ENCODE measurements around the gene IQCF6. TPM values are rescaled to one million over a fixed set of nuclear protein-coding genes. Genes with fewer than 3 reads are reported as not detected.

The IQCF6 gene
- total RNA-seq, 1 donor from 2014 or later = not detected

GRCh38 chr3:51816723-51817122 is 37.7 kb upstream of the IQCF6 start:
- peaks cover 5% of the 10 kb centered on the region for H3K9me3 Mint-ChIP-seq (ENCODE audit: unreplicated experiment)
- H3K4me1 Mint-ChIP-seq (ENCODE audit: low read depth, unreplicated experiment) = no peaks in the 10 kb centered on the region
- H3K27me3 Mint-ChIP-seq (ENCODE audit: unreplicated experiment) = no peaks in the 10 kb centered on the region
- no peak for DNase-seq
- TF ChIP-seq CTCF (IDR thresholded peaks at IDR 0.05; ENCODE audit: partially characterized antibody, unreplicated experiment) = no peak
- peaks cover 8% of the 10 kb centered on the region for H3K36me3 Mint-ChIP-seq (ENCODE audit: unreplicated experiment)
- no peak overlapping the region for H3K27ac Mint-ChIP-seq (ENCODE audit: unreplicated experiment)
- H3K4me3 Mint-ChIP-seq (ENCODE audit: unreplicated experiment) = no peak overlapping the region

GRCh38 chr3:51815614-51816013 is 36.6 kb upstream of the IQCF6 start:
- peaks cover 5% of the 10 kb centered on the region for H3K9me3 Mint-ChIP-seq (ENCODE audit: unreplicated experiment)
- TF ChIP-seq CTCF (IDR thresholded peaks at IDR 0.05; ENCODE audit: partially characterized antibody, unreplicated experiment) = no peak
- no peaks in the 10 kb centered on the region for H3K4me1 Mint-ChIP-seq (ENCODE audit: low read depth, unreplicated experiment)
- H3K27ac Mint-ChIP-seq (ENCODE audit: unreplicated experiment) = no peak overlapping the region
- H3K4me3 Mint-ChIP-seq (ENCODE audit: unreplicated experiment) = no peak overlapping the region
- no peak for DNase-seq
- H3K36me3 Mint-ChIP-seq (ENCODE audit: unreplicated experiment) = peaks cover 5% of the 10 kb centered on the region
- H3K27me3 Mint-ChIP-seq (ENCODE audit: unreplicated experiment) = peaks cover 3% of the 10 kb centered on the region

GRCh38 chr3:51814034-51814433 is 35.0 kb upstream of the IQCF6 start:
- peaks cover 5% of the 10 kb centered on the region for H3K36me3 Mint-ChIP-seq (ENCODE audit: unreplicated experiment)
- no peaks in the 10 kb centered on the region for H3K4me1 Mint-ChIP-seq (ENCODE audit: low read depth, unreplicated experiment)
- TF ChIP-seq CTCF (IDR thresholded peaks at IDR 0.05; ENCODE audit: partially characterized antibody, unreplicated experiment) = no peak
- no peak overlapping the region for H3K27ac Mint-ChIP-seq (ENCODE audit: unreplicated experiment)
- peaks cover 5% of the 10 kb centered on the region for H3K9me3 Mint-ChIP-seq (ENCODE audit: unreplicated experiment)
- no peak for DNase-seq
- H3K4me3 Mint-ChIP-seq (ENCODE audit: unreplicated experiment) = no peak overlapping the region
- peaks cover 3% of the 10 kb centered on the region for H3K27me3 Mint-ChIP-seq (ENCODE audit: unreplicated experiment)

- no peak overlapping the region for H3K4me3 Mint-ChIP-seq (ENCODE audit: unreplicated experiment)
Measured at GRCh38 chr3:51813539-51813938, 34.5 kb upstream of the IQCF6 start.

GRCh38 chr3:51808934-51809333 is 29.9 kb upstream of the IQCF6 start:
- Mint-ChIP-seq H3K9me3 (ENCODE audit: unreplicated experiment) (no peaks in the 10 kb centered on the region), H3K4me3 (ENCODE audit: unreplicated experiment) (no peak overlapping the region), H3K36me3 (ENCODE audit: unreplicated experiment) (no peaks in the 10 kb centered on the region), H3K27ac (ENCODE audit: unreplicated experiment) (no peak overlapping the region), H3K27me3 (ENCODE audit: unreplicated experiment) (peaks cover 3% of the 10 kb centered on the region), H3K4me1 (ENCODE audit: low read depth, unreplicated experiment) (no peaks in the 10 kb centered on the region)
- no peak for TF ChIP-seq CTCF (IDR thresholded peaks at IDR 0.05; ENCODE audit: partially characterized antibody, unreplicated experiment)
- no peak for DNase-seq

More at GRCh38 chr3:51813539-51813938, 34.5 kb upstream of the IQCF6 start:
- no peaks in the 10 kb centered on the region for H3K4me1 Mint-ChIP-seq (ENCODE audit: low read depth, unreplicated experiment)
- no peak for TF ChIP-seq CTCF (IDR thresholded peaks at IDR 0.05; ENCODE audit: partially characterized antibody, unreplicated experiment)
- DNase-seq = peak; percentile 54
- H3K9me3 Mint-ChIP-seq (ENCODE audit: unreplicated experiment) = peaks cover 5% of the 10 kb centered on the region
- H3K36me3 Mint-ChIP-seq (ENCODE audit: unreplicated experiment) = peaks cover 4% of the 10 kb centered on the region
- peaks cover 3% of the 10 kb centered on the region for H3K27me3 Mint-ChIP-seq (ENCODE audit: unreplicated experiment)
- no peak overlapping the region for H3K27ac Mint-ChIP-seq (ENCODE audit: unreplicated experiment)

Measured in glutamatergic neuron (in vitro differentiated cells).